ENCODE measurements around the gene C17orf78.
"Not testable (repeated sequence)": the region's sequence is repeated elsewhere in the genome, so short reads cannot be mapped to it uniquely, and the experiment has no call there.

The C17orf78 gene

GRCh38 chr17:37386462-37386861, 10.7 kb downstream of the C17orf78 start:
- DNase-seq (ENCODE audit: low read depth): no peak

- DNase-seq (ENCODE audit: low read depth): no peak
These were observed 12.5 kb downstream of the C17orf78 start for GRCh38 chr17:37388266-37388665.

- no peak for DNase-seq (ENCODE audit: low read depth)
These were observed 13.4 kb downstream of the C17orf78 start for GRCh38 chr17:37389160-37389559.

GRCh38 chr17:37391146-37391545, 15.4 kb downstream of the C17orf78 start:
- no peak for DNase-seq (ENCODE audit: low read depth)

GRCh38 chr17:37392024-37392590, 16.3 kb downstream of the C17orf78 start:
- no peak for DNase-seq (ENCODE audit: low read depth)

GRCh38 chr17:37393352-37393751, 17.6 kb downstream of the C17orf78 start:
- no peak for DNase-seq (ENCODE audit: low read depth)

GRCh38 chr17:37399265-37399803, 23.5 kb downstream of the C17orf78 start:
- DNase-seq (ENCODE audit: low read depth): no peak

GRCh38 chr17:37400505-37400904, 24.7 kb downstream of the C17orf78 start:
- no peak for DNase-seq (ENCODE audit: low read depth)

GRCh38 chr17:37405522-37405921, 29.7 kb downstream of the C17orf78 start:
- DNase-seq (ENCODE audit: low read depth): not testable (repeated sequence)

- no peak for DNase-seq (ENCODE audit: low read depth)
These were observed 30.3 kb downstream of the C17orf78 start for GRCh38 chr17:37405955-37406634.

GRCh38 chr17:37406635-37407461, 31.1 kb downstream of the C17orf78 start, which contains the start of the genes ACACA and TADA2A:
Gene ACACA (minus strand): TSS chr17:37406836. CDS start chr17:37406299, 537 bp downstream.
Gene TADA2A (plus strand): TSS chr17:37406886. CDS start chr17:37411366, 4,480 bp downstream.
- DNase-seq (ENCODE audit: low read depth): peak; percentile 66

GRCh38 chr17:37408145-37408479, 32.3 kb downstream of the C17orf78 start:
- not testable (repeated sequence) for DNase-seq (ENCODE audit: low read depth)

GRCh38 chr17:37410357-37410756, 34.6 kb downstream of the C17orf78 start:
- DNase-seq (ENCODE audit: low read depth): no peak

- DNase-seq (ENCODE audit: low read depth): no peak
These were observed 38.2 kb downstream of the C17orf78 start for GRCh38 chr17:37413875-37414519.

- DNase-seq (ENCODE audit: low read depth): no peak
These were observed 42.1 kb downstream of the C17orf78 start for GRCh38 chr17:37417852-37418251.

- no peak for DNase-seq (ENCODE audit: low read depth)
These were observed 47.3 kb downstream of the C17orf78 start for GRCh38 chr17:37422971-37423625.

GRCh38 chr17:37425268-37425667, 49.5 kb downstream of the C17orf78 start:
- DNase-seq (ENCODE audit: low read depth): no peak

GRCh38 chr17:37429039-37429438, 53.3 kb downstream of the C17orf78 start:
- no peak for DNase-seq (ENCODE audit: low read depth)

GRCh38 chr17:37429453-37429852, 53.7 kb downstream of the C17orf78 start:
- DNase-seq (ENCODE audit: low read depth): no peak

- no peak for DNase-seq (ENCODE audit: low read depth)
These were observed 54.4 kb downstream of the C17orf78 start for GRCh38 chr17:37430051-37430627.

GRCh38 chr17:37432671-37433070, 56.9 kb downstream of the C17orf78 start:
- DNase-seq (ENCODE audit: low read depth): no peak
